Islet precursor cell (in vitro differentiated cells): ENCODE measurements around the gene LBP.
"Not testable (repeated sequence)": the region's sequence is repeated elsewhere in the genome, so short reads cannot be mapped to it uniquely, and the experiment has no call there.

ENCODE experiments used
- DNase-seq: peaks from one replicate; pipeline ENCODE4 v3.0.0-alpha.2; 2018

Gene LBP

GRCh38 chr20:38346247-38346651, at the start of gene LBP:
LBP (plus strand) TSS chr20:38346482; CDS start chr20:38346517, 35 bp downstream.
- DNase-seq: no peak

GRCh38 chr20:38297916-38298674, 48.2 kb upstream of the LBP start:
- DNase-seq: no peak

GRCh38 chr20:38298768-38299288, 47.5 kb upstream of the LBP start:
- DNase-seq: no peak

- peak; percentile 94 for DNase-seq
Observed at GRCh38 chr20:38299963-38300362, 46.3 kb upstream of the LBP start.

DNA sequence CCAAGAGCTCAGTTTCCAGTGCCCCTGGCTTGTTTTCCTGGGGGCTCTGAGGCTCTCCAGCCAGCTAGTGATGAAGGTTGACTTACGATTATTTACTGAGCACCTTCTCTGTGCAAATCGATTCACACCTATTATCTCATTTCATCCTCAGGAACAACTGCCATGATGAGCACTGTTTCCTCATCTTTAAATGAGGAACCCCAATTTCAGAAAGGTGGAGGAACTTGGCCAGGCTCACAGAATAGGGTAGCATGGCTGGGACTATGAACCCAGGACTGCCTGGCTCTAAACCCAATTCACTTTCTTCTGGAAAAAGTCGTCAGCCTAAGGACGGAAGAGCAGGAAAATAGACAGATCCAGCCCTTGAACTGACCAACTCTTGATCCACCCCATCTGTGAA, 45.8 kb upstream of the LBP start:
- DNase-seq: no peak

DNA sequence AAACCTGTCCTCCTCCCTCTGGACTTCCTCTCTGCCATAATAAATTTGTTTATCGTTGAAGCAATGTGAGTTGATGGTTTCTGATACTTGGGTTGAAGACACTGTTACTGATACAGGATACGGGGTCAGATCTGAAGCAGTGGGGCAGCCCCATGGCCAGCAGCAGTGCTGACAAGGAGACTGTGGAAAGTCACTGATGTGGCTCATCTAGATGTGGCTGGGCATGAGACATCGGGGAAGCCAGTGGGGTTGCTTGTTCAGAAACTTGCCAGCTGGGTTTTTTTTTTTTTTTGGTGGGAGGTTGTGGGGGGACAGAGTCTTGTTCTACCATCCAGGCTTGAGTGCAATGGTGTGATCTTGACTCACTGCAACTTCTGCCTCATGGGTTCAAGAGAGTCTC, 45.0 kb upstream of the LBP start:
- no peak for DNase-seq

- no peak for DNase-seq
Observed at GRCh38 chr20:38302786-38303185, 43.5 kb upstream of the LBP start.

DNA sequence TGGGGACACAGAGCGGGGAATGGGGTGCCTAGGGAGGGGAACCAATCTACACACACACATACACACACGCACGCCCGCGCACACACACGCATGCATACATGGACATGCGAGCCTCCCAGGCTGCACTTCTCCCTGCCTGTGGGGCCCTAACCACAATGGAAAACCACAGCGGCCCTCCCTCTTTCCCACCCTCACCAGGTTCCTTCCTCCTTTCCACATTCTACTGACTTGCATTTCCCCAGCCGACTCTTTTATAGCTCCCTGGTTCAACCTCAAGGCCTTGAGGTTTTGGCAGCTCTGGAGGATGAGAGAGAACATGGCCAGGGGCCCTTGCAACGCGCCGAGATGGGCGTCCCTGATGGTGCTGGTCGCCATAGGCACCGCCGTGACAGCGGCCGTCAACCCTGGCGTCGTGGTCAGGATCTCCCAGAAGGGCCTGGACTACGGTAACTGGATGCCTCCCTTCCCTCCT, 42.3 kb upstream of the LBP start, which contains the start of gene BPI:
Gene BPI (plus strand): TSS at position 249 of the 472 bp plus-strand sequence. CDS start 68 bp downstream, at position 317.
- no peak for DNase-seq

- no peak for DNase-seq
Observed at GRCh38 chr20:38304845-38305447, 41.3 kb upstream of the LBP start.

DNA sequence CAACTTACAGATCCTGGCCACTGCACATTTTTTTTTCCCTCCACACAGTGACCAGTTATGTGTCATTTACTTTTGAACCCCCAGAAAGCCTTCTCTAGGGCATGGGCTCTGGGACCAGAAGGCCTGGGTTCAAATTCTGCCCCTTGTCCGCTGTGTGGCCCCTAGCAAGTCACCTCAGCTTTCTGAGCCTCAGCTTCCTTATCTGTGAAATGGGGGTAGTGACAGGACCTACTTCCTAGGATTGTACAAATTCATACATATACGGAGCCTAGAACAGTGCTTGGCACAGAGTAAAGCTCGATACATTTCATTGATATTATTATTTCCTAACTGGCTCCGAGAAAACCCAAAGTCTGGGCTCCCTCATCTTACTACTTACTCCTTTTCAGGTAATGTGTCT, 40.7 kb upstream of the LBP start:
- no peak for DNase-seq

DNA sequence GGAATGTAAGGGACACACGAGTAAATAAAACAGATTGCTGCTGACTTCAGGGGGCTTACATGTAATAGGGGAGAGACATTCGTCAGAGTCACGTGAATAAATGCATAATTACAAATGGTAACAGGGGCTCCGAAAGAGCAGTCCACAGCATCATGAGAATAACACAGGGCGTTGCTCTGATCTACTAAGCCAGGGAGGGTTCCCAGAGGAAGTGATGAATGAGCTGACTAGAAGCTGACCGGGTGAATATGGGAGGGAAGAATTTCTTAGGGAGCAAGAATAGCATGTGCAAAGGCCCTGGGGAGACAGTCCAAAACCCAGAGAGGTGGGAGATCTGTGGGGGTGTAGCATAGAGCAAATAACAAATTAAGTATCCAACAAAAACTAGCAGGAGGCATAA, 39.9 kb upstream of the LBP start:
- no peak for DNase-seq

GRCh38 chr20:38307371-38308046, 38.8 kb upstream of the LBP start:
- DNase-seq: no peak

DNA sequence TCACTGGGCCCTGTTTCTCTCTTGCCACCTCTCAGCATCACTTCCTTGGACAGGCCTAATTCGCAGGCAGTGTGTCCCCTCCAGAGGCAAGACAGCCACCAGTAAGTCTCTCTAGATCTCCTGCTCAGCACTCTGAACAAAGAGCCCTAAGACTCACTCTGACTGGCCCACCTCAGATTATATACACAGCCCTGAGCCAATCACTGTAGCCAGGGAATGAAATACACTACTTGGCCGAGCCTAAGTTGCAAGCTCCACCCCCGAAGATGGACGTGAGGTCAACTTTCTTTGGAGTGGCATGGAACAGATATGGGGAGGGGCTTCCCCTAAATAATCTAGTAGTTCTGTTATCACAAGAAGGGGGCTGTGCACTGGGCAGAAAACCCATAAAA, 38.2 kb upstream of the LBP start:
- DNase-seq: no peak

- no peak for DNase-seq
Observed at GRCh38 chr20:38308447-38308846, 37.8 kb upstream of the LBP start.

DNA sequence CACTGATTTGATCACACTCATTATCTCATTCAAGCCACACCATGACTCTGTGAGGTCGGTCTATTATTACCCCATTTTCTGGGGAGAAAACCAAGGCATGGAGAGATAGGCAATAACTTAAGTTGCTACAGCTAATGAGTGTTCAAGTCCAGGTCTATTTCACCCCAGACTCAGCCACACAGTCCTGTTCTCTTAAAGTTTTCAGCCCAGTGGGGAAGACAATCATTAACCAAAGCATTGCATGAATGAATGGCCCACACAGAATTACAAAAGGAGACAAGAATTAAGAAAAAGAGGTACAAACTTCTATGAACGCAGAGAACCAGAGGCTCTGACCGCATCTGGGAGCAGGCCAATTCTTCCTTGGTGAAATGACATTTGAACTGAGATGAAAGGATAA, 35.2 kb upstream of the LBP start:
- DNase-seq: no peak

DNA sequence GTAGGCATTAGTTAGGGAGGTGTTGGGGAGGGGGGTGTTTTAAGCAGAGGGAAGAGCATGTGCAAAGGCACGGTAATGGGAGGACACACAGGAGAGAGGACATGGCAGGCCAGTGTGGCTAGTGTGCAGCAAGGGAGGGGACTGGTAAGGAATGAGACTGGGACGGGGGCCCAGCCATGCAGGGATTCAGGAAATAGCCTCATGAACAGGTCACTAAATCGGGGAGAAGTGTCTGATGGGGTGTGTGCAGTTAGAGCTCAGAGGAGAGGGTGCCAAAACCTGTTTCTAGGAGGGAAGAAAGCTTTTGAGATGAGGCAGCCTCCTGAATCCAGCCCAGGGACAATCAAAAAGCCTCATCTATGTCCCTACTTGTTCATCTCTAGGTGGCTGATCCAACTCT, 34.8 kb upstream of the LBP start:
- no peak for DNase-seq

DNA sequence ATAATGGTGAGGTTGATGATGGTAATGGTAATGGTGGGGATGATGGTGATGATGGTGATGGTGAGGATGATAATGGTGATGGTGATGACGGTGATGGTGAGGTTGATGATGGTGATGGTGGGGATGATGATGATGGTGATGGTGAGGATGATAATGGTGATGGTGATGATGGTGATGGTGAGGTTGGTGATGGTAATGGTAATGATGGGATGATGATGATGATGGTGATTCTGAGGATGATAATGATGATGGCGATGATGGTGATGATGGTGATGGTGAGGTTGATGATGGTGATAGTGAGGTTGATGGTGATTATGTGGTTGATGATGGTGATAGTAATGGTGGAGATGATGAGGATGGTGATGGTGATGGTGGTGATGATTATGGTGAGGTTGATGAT, 32.6 kb upstream of the LBP start:
- no peak for DNase-seq

DNA sequence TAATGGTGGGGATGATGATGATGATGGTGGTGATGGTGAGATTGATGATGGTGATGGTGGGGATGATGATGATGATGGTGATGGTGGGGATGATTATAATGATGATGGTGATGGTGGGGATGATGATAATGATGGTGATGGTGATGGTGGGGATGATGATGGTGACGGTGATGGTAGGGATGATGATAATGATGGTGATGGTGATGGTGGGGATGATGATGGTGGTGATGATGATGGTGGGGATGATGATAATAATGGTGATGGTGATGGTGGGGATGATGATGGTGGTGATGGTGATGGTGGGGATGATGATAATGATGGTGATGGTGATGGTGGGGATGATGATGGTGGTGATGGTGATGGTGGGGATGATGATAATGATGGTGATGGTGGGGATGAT, 31.9 kb upstream of the LBP start:
- DNase-seq: not testable (repeated sequence)

- no peak for DNase-seq
Observed at GRCh38 chr20:38315290-38315966, 30.9 kb upstream of the LBP start.

- no peak for DNase-seq
Observed at GRCh38 chr20:38316341-38316740, 29.9 kb upstream of the LBP start.

DNA sequence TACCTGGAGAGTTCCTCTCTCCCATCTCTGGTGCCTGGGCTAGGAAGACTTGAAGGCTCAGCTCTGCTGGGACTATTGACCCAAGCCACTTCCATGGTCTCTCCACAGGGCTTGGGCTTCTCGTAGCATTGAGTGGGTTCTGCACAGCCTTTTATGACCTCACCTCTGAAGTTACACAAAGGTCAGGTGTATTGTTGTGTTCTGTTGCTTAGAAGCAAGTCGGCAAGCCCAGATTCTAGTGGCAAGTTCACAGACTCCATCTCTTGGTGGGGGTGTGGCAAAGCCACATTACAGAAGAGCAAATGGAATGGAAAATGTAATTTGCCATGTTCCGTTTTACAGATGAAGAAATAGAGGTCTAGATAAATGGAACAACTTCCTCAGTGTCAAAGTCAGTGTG, 28.9 kb upstream of the LBP start:
- DNase-seq: no peak

GRCh38 chr20:38320221-38320620, 26.1 kb upstream of the LBP start:
- DNase-seq: no peak

- DNase-seq: peak; percentile 71
Observed at GRCh38 chr20:38321959-38322598, 24.2 kb upstream of the LBP start.
